Liver (tissue), 9 donors: ENCODE data around the gene CTNNA1. TPM values are rescaled to one million over a fixed set of nuclear protein-coding genes. Genes with fewer than 3 reads are reported as not detected.
A peak's percentile ranks its signal among the peaks of the same experiment; 100 is the strongest.

Source experiments
- DNase-seq: peaks from one replicate; pipeline ENCODE4 v3.0.0-alpha.2; 2017; ENCODE audit warnings: low spot score
- H3K27ac ChIP-seq, 2 donors: one replicate each; pipeline ENCODE4 v1.7.0; 2013; ENCODE audit warnings: inconsistent platforms in 2 of 2, low read length in 2 of 2, control low read depth in 1 of 2, low read depth in 1 of 2, mild to moderate bottlenecking in 1 of 2
- H3K27me3 ChIP-seq, 4 donors: one replicate each; pipeline versions ENCODE4 v1.6.1 to v1.7.0; 2013; ENCODE audit warnings: low read length in 3 of 4, inconsistent platforms in 1 of 4, mild to moderate bottlenecking in 1 of 4, moderate library complexity in 1 of 4; ENCODE audit not compliant: control insufficient read depth in 4 of 4, insufficient read depth in 4 of 4
- H3K36me3 ChIP-seq, 4 donors: one replicate each; pipeline versions ENCODE4 v1.6.1 to v1.7.0; 2013; ENCODE audit warnings: low read length in 3 of 4, mild to moderate bottlenecking in 3 of 4, low read depth in 1 of 4, moderate library complexity in 1 of 4; ENCODE audit not compliant: control insufficient read depth in 4 of 4, insufficient read depth in 3 of 4
- H3K4me1 ChIP-seq, 4 donors: one replicate each; pipeline versions ENCODE4 v1.6.1 to v1.7.0; 2013; ENCODE audit warnings: low read length in 3 of 4, mild to moderate bottlenecking in 3 of 4, moderate library complexity in 1 of 4; ENCODE audit not compliant: control insufficient read depth in 4 of 4, insufficient read depth in 4 of 4
- H3K4me3 ChIP-seq, 3 donors: one replicate each; pipeline versions ENCODE4 v1.6.1 to v1.7.0; 2013; ENCODE audit warnings: low read length in 3 of 3, control low read depth in 1 of 3, low read depth in 1 of 3, mild to moderate bottlenecking in 1 of 3
- H3K9ac ChIP-seq, 2 donors: one replicate each; pipeline ENCODE4 v1.7.0; 2013; ENCODE audit warnings: low read length in 2 of 2, mild to moderate bottlenecking in 2 of 2, moderate library complexity in 2 of 2, control low read depth in 1 of 2, low read depth in 1 of 2
- H3K9me3 ChIP-seq, 4 donors: one replicate each; pipeline versions ENCODE4 v1.6.1 to v1.7.0; 2013; ENCODE audit warnings: low read length in 3 of 4; ENCODE audit not compliant: control insufficient read depth in 4 of 4
- ATF3 ChIP-seq: IDR thresholded peaks from 2 replicates; pipeline ENCODE4 v1.6.1; 2016; ENCODE audit warnings: antibody characterized with exemption
- CTCF ChIP-seq: fragments of 150-350 bp; IDR thresholded peaks from 2 replicates; pipeline ENCODE4 v1.5.1; 2017; ENCODE audit warnings: improper control_type of control experiment, low read depth, low read length; ENCODE audit not compliant: missing input control
- HNF4G ChIP-seq: IDR thresholded peaks from 2 replicates; pipeline ENCODE4 v1.6.1; 2016; ENCODE audit warnings: antibody characterized with exemption
- JUND ChIP-seq, 2 donors: IDR thresholded peaks; 2 replicates each; pipeline ENCODE4 v1.6.1; 2016; ENCODE audit warnings: antibody characterized with exemption in 2 of 2
- MAX ChIP-seq: IDR thresholded peaks from 2 replicates; pipeline ENCODE4 v1.6.1; 2016; ENCODE audit warnings: antibody characterized with exemption
- RAD21 ChIP-seq, 2 donors: IDR thresholded peaks; 2 replicates each; pipeline ENCODE4 v1.6.1; 2016; ENCODE audit warnings: antibody characterized with exemption in 2 of 2, mild to moderate bottlenecking in 2 of 2
- REST ChIP-seq: IDR thresholded peaks from 2 replicates; pipeline ENCODE4 v1.6.1; 2016; ENCODE audit warnings: antibody characterized with exemption, mild to moderate bottlenecking
- RXRA ChIP-seq, 2 donors: IDR thresholded peaks; 2 replicates each; pipeline ENCODE4 v1.6.1; 2017 to 2018; ENCODE audit warnings: antibody characterized with exemption in 2 of 2, mild to moderate bottlenecking in 1 of 2
- SP1 ChIP-seq: IDR thresholded peaks from 2 replicates; pipeline ENCODE4 v1.6.1; 2018; ENCODE audit warnings: antibody characterized with exemption, mild to moderate bottlenecking
- YY1 ChIP-seq: IDR thresholded peaks from 2 replicates; pipeline ENCODE4 v1.6.1; 2016; ENCODE audit warnings: antibody characterized with exemption, mild to moderate bottlenecking
- ZBTB33 ChIP-seq: IDR thresholded peaks from 2 replicates; pipeline ENCODE4 v1.6.1; 2016; ENCODE audit warnings: antibody characterized with exemption
- WGBS: extraction: QIAGEN DNeasy Blood & Tissue Kit; methylation state at CpG from one replicate; pipeline ENCODE4 v1.1.7; 2013; 5-methylcytosine and 5-hydroxymethylcytosine counted together
- polyA plus RNA-seq, 2 donors: library from polyadenylated mRNA; stranded (reverse) in 1 of 2; unstranded in 1 of 2; fragments of 200-250 nt in 1 of 2; fragments of >200 nt in 1 of 2; fragmentation: Nextera tagmentation in 1 of 2; extraction: Ambion mirVana in 1 of 2; gene quantifications; one replicate each; pipeline versions ENCODE4 v1.2.1 to v1.2.3, GENCODE V29; 2013 to 2015
- total RNA-seq, 2 donors: library from RNA; depleted of rRNA; stranded (reverse); fragments of >200 nt; gene quantifications; one replicate each; pipeline ENCODE4 v1.2.3, GENCODE V29; 2014
- donor health status: healthy.
- donor health status: healthy.
- donor health status: healthy.
- donor health status: healthy.
- donor health status: healthy.

CTNNA1 gene
- total and polyA plus RNA-seq, 4 donors: 39.9 to 150 (median 103) TPM

- Histone ChIP-seq H3K36me3 (peaks cover 2 to 16% (median 12%) of the 10 kb centered on the region in 4 donors), H3K27me3 (no peaks in the 10 kb centered on the region), H3K4me1 (peaks cover 0 to 2% (median 0%) of the 10 kb centered on the region in 4 donors), H3K27ac (no peak overlapping the region), H3K4me3 (no peak overlapping the region), H3K9ac (no peak overlapping the region), H3K9me3 (no peaks in the 10 kb centered on the region)
- no peak for TF ChIP-seq ATF3
- no peak for TF ChIP-seq YY1
- TF ChIP-seq ZBTB33: no peak
- no peak for TF ChIP-seq SP1
- TF ChIP-seq HNF4G: no peak
- no peak for TF ChIP-seq MAX
- WGBS: 100% methylated on average over 1 of the region's 1 CpG
- no peak for DNase-seq
These were observed 31.4 kb downstream of the CTNNA1 start for GRCh38 chr5:138784590-138784989.

- no peaks in the 10 kb centered on the region for H3K4me1 ChIP-seq
- no peak overlapping the region for H3K9ac ChIP-seq
- no peaks in the 10 kb centered on the region for H3K27me3 ChIP-seq
- TF ChIP-seq SP1 (no peak), REST (no peak), CTCF (peak; percentile 33), JUND (IDR thresholded peaks at IDR 0.05) (no peak), YY1 (no peak), ZBTB33 (no peak), RAD21 (IDR thresholded peaks at IDR 0.05) (peak; percentile 24 to 64), RXRA (IDR thresholded peaks at IDR 0.05) (no peak)
- no peak overlapping the region for H3K4me3 ChIP-seq
- no peak overlapping the region for H3K27ac ChIP-seq
- no peak for DNase-seq
- no peaks in the 10 kb centered on the region for H3K9me3 ChIP-seq
- no peaks in the 10 kb centered on the region for H3K36me3 ChIP-seq
These were observed 36.6 kb downstream of the CTNNA1 start for GRCh38 chr5:138789771-138790242.
